Activated T-helper 1 cell treated with anti-CD3 and anti-CD28 coated beads, Interleukin-12 subunit alpha, Interleukin-12 subunit beta, Interleukin-2, Interleukin-4 antibody, amounts not matched to agents 30 ng/mL and 10 ng/mL and 1 ng/mL, durations not matched to agents 14 hours and 24 hours and 36 hours (primary cell): Measurements from ENCODE around the gene WBP2. TPM values are rescaled to one million over a fixed set of nuclear protein-coding genes. Genes with fewer than 3 reads are reported as not detected.
"Not testable (repeated sequence)": the region's sequence is repeated elsewhere in the genome, so short reads cannot be mapped to it uniquely, and the experiment has no call there.

Experiments used
- DNase-seq: peaks from one replicate; pipeline ENCODE4 v3.0.0; 2021; ENCODE audit warnings: low spot score
- H3K27ac Mint-ChIP-seq: one replicate; pipeline ENCODE4 v1.8.0; 2021; ENCODE audit warnings: mild to moderate bottlenecking, mixed read lengths
- H3K27me3 Mint-ChIP-seq: one replicate; pipeline ENCODE4 v1.8.0; 2022; ENCODE audit warnings: mild to moderate bottlenecking, moderate library complexity, mixed read lengths; ENCODE audit not compliant: insufficient read depth
- H3K36me3 Mint-ChIP-seq: one replicate; pipeline ENCODE4 v1.8.0; 2021; ENCODE audit warnings: low read depth, mixed read lengths
- H3K4me1 Mint-ChIP-seq: one replicate; pipeline ENCODE4 v1.8.0; 2021; ENCODE audit warnings: low read depth, mixed read lengths
- H3K4me3 Mint-ChIP-seq: one replicate; pipeline ENCODE4 v1.8.0; 2021; ENCODE audit warnings: mild to moderate bottlenecking, moderate library complexity, mixed read lengths
- H3K9me3 Mint-ChIP-seq: one replicate; pipeline ENCODE4 v1.8.0; 2021; ENCODE audit warnings: mixed read lengths
- intact Hi-C: fragments of 100-400 bp; cut with micrococcal nuclease; formaldehyde crosslinking; loops from one replicate; pipeline ENCODE4 v1.15.1; 2024
- total RNA-seq: library from RNA; stranded (reverse); gene quantifications from 2 replicates; pipeline ENCODE4 v1.2.3, GENCODE V29; 2022

WBP2 gene
- total RNA-seq, 1 donor from 2014 or later, result 68.8 TPM

- H3K36me3 Mint-ChIP-seq, result peaks cover 22% of the 10 kb centered on the region
- no peaks in the 10 kb centered on the region for H3K9me3 Mint-ChIP-seq
- intact Hi-C loops, result loop anchor here (1.0 to 5.0 kb wide), 4 partner anchors 9 to 118 kb away; partner anchors contain the start of genes MRPL38 and WBP2
- DNase-seq, result no peak
- peak overlapping the region; percentile 91 for H3K4me3 Mint-ChIP-seq
- H3K27me3 Mint-ChIP-seq, result no peaks in the 10 kb centered on the region
- peak overlapping the region; percentile 77 for H3K27ac Mint-ChIP-seq
- peaks cover 26% of the 10 kb centered on the region for H3K4me1 Mint-ChIP-seq
Observed at GRCh38 chr17:75895370-75896155, 40.4 kb upstream of the WBP2 start.

GRCh38 chr17:75894049-75894733, 39.1 kb upstream of the WBP2 start:
- H3K27ac Mint-ChIP-seq, result peak overlapping the region; percentile 70
- intact Hi-C loops, result no loop called here
- peak overlapping the region; percentile 68 for H3K4me3 Mint-ChIP-seq
- no peaks in the 10 kb centered on the region for H3K27me3 Mint-ChIP-seq
- no peak for DNase-seq
- no peaks in the 10 kb centered on the region for H3K9me3 Mint-ChIP-seq
- peaks cover 25% of the 10 kb centered on the region for H3K36me3 Mint-ChIP-seq
- H3K4me1 Mint-ChIP-seq, result peaks cover 35% of the 10 kb centered on the region

- intact Hi-C loops, result no loop called here
- H3K9me3 Mint-ChIP-seq, result no peaks in the 10 kb centered on the region
- no peak for DNase-seq
- peaks cover 35% of the 10 kb centered on the region for H3K4me1 Mint-ChIP-seq
- no peaks in the 10 kb centered on the region for H3K27me3 Mint-ChIP-seq
- peak overlapping the region; percentile 70 for H3K27ac Mint-ChIP-seq
- H3K4me3 Mint-ChIP-seq, result peak overlapping the region; percentile 68
- peaks cover 20% of the 10 kb centered on the region for H3K36me3 Mint-ChIP-seq
Observed at GRCh38 chr17:75893305-75894048, 38.3 kb upstream of the WBP2 start.

GRCh38 chr17:75892556-75893224, 37.6 kb upstream of the WBP2 start:
- Mint-ChIP-seq H3K9me3 (no peaks in the 10 kb centered on the region), H3K4me1 (peaks cover 34% of the 10 kb centered on the region), H3K4me3 (no peak overlapping the region), H3K27me3 (no peaks in the 10 kb centered on the region), H3K36me3 (peaks cover 22% of the 10 kb centered on the region), H3K27ac (no peak overlapping the region)
- intact Hi-C loops, result no loop called here
- DNase-seq, result no peak

DNA sequence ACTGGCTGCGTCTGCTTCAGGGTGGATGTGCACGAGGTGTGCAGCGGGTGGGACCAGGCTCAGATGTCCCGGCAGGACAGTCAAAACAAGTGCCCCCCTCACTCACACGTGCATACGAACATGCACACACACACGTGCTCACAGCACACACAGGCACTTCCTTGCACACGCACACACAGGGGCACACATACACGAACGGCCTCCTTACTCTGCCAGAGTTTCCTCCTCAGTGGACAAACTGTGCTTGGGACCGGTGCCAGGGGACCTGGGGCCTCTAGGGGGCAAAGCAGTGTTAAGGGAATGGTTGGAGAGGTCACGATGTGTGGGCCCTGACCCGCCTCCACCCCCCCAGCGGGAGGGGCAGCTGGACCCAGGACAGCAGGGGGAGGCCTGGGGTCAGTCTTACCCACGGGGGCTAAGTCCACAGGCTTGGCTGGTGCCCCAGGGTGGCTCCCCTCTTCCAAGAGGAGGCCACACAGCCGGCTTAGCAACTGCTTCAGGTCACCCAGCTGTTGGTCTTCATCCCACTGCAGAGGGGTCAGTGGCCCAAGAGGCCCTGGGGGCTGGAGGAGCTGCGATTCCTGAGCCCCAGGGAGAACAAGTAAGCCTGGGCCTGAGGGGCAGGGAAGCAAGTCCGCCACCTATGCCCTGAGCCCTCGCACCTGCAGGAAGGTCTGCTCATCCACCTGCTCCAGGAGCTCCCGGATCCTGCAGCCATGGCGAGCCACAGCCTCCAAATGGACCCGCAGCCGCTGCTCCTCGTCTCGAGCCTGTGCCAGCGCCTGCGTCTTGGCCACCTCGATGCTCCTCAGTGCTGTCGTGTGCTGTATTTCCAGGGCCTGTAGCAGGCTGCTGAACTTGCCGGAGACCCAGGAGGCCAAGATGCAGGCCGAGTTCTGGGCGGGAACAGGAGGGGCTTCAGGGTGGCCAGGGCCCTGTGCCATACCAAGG, 36.7 kb upstream of the WBP2 start:
- no peaks in the 10 kb centered on the region for H3K27me3 Mint-ChIP-seq
- DNase-seq, result no peak
- H3K36me3 Mint-ChIP-seq, result peaks cover 22% of the 10 kb centered on the region
- H3K27ac Mint-ChIP-seq, result no peak overlapping the region
- peaks cover 28% of the 10 kb centered on the region for H3K4me1 Mint-ChIP-seq
- intact Hi-C loops, result no loop called here
- no peaks in the 10 kb centered on the region for H3K9me3 Mint-ChIP-seq
- H3K4me3 Mint-ChIP-seq, result no peak overlapping the region

- intact Hi-C loops, result no loop called here
- no peak for DNase-seq
- Mint-ChIP-seq H3K9me3 (no peaks in the 10 kb centered on the region), H3K27me3 (no peaks in the 10 kb centered on the region), H3K27ac (no peak overlapping the region), H3K36me3 (peaks cover 22% of the 10 kb centered on the region), H3K4me1 (peaks cover 28% of the 10 kb centered on the region), H3K4me3 (no peak overlapping the region)
Observed at GRCh38 chr17:75891022-75891604, 36.0 kb upstream of the WBP2 start.

- intact Hi-C loops, result no loop called here
- Mint-ChIP-seq H3K27ac (no peak overlapping the region), H3K4me3 (no peak overlapping the region), H3K9me3 (no peaks in the 10 kb centered on the region), H3K4me1 (peaks cover 17% of the 10 kb centered on the region), H3K36me3 (peaks cover 13% of the 10 kb centered on the region), H3K27me3 (no peaks in the 10 kb centered on the region)
- no peak for DNase-seq
Observed at GRCh38 chr17:75889454-75889853, 34.3 kb upstream of the WBP2 start.

- no peak overlapping the region for H3K27ac Mint-ChIP-seq
- no peak for DNase-seq
- no peaks in the 10 kb centered on the region for H3K27me3 Mint-ChIP-seq
- H3K4me3 Mint-ChIP-seq, result no peak overlapping the region
- peaks cover 9% of the 10 kb centered on the region for H3K4me1 Mint-ChIP-seq
- H3K9me3 Mint-ChIP-seq, result no peaks in the 10 kb centered on the region
- H3K36me3 Mint-ChIP-seq, result peaks cover 10% of the 10 kb centered on the region
- intact Hi-C loops, result no loop called here
Observed at GRCh38 chr17:75888484-75888883, 33.3 kb upstream of the WBP2 start.

DNA sequence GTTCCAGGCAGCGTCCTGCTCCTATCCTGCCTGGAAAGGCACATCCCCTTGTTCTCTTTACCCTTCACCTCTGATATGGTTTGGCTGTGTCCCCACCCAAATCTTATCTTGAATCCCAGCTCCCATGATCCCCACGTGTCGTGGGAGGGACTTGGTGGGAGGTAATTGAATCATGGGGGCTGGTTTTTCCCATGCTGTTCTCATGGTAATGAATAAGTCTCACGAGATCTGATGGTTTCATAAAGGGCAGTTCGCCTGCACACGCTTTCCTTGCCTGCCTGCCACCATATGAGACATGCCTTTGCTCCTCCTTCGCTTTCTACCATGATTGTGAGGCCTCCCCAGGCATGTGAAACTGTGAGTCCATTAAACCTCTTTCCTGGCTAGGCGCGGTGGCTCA, 30.7 kb upstream of the WBP2 start:
- intact Hi-C loops, H3K9me3 Mint-ChIP-seq, H3K4me3 Mint-ChIP-seq, DNase-seq, H3K4me1 Mint-ChIP-seq, H3K27me3 Mint-ChIP-seq, H3K27ac Mint-ChIP-seq: not testable (repeated sequence)
- peaks cover 10% of the 10 kb centered on the region for H3K36me3 Mint-ChIP-seq

GRCh38 chr17:75885431-75885830, 30.3 kb upstream of the WBP2 start:
- Mint-ChIP-seq H3K36me3 (peaks cover 7% of the 10 kb centered on the region), H3K4me3 (no peak overlapping the region), H3K4me1 (peaks cover 8% of the 10 kb centered on the region), H3K27me3 (peaks cover 6% of the 10 kb centered on the region), H3K27ac (no peak overlapping the region), H3K9me3 (no peaks in the 10 kb centered on the region)
- DNase-seq, result no peak
- intact Hi-C loops, result no loop called here

- intact Hi-C loops, result no loop called here
- Mint-ChIP-seq H3K9me3 (no peaks in the 10 kb centered on the region), H3K27me3 (peaks cover 16% of the 10 kb centered on the region), H3K4me1 (peaks cover 9% of the 10 kb centered on the region), H3K4me3 (no peak overlapping the region), H3K36me3 (peaks cover 2% of the 10 kb centered on the region), H3K27ac (no peak overlapping the region)
- no peak for DNase-seq
Observed at GRCh38 chr17:75881678-75882454, 26.7 kb upstream of the WBP2 start.
